Esophagus squamous epithelium (tissue), 5 donors: ENCODE results near the gene FKBP4. TPM values are rescaled to one million over a fixed set of nuclear protein-coding genes. Genes with fewer than 3 reads are reported as not detected.

Source experiments
- DNase-seq: peaks from one replicate; lab custom pipeline; 2025; lab: John Stamatoyannopoulos, UW
- H3K27ac ChIP-seq, 4 donors: fragments of 200-600 bp; sonication (generic); one replicate each; pipeline ENCODE4 v1.5.1; 2016 to 2019; ENCODE audit warnings: mild to moderate bottlenecking in 1 of 4
- H3K27me3 ChIP-seq, 4 donors: fragments of 200-600 bp; sonication (generic); 1 replicate in 3 of 4; 2 replicates in 1 of 4; pipeline versions ENCODE4 v1.5.1 to v1.6.0; 2017 to 2021; ENCODE audit warnings: antibody characterized with exemption in 1 of 4
- H3K36me3 ChIP-seq, 3 donors: fragments of 200-600 bp; sonication (generic); one replicate each; pipeline ENCODE4 v1.5.1; 2016 to 2019
- H3K4me1 ChIP-seq, 3 donors: fragments of 200-600 bp; sonication (generic); one replicate each; pipeline ENCODE4 v1.5.1; 2017 to 2019
- H3K4me3 ChIP-seq, 4 donors: fragments of 200-600 bp; sonication (generic); 1 replicate in 3 of 4; 2 replicates in 1 of 4; pipeline ENCODE4 v1.5.1; 2016 to 2019; ENCODE audit warnings: mild to moderate bottlenecking in 2 of 4, moderate library complexity in 1 of 4
- H3K9me3 ChIP-seq, 3 donors: fragments of 200-600 bp; sonication (generic); one replicate each; pipeline ENCODE4 v1.5.1; 2016 to 2019
- CTCF ChIP-seq, 6 experiments: fragments of 450-650 bp in 4 of 6; fragments of 200-600 bp in 2 of 6; sonication (generic) in 2 of 6; IDR thresholded peaks; one replicate each; pipeline ENCODE4 v1.5.1; 2016 to 2019; ENCODE audit warnings: antibody characterized with exemption in 6 of 6, mild to moderate bottlenecking in 4 of 6, moderate library complexity in 4 of 6
- POLR2A ChIP-seq, 4 donors: fragments of 450-650 bp; IDR thresholded peaks; one replicate each; pipeline ENCODE4 v1.6.1; 2017; ENCODE audit warnings: antibody characterized with exemption in 4 of 4, mild to moderate bottlenecking in 4 of 4, moderate library complexity in 3 of 4
- WGBS, 2 donors: methylation state at CpG; one replicate each; pipeline ENCODE4 v1.1.5; 2018; 5-methylcytosine and 5-hydroxymethylcytosine counted together
- intact Hi-C: fragments of 100-400 bp; cut with DNase I; formaldehyde crosslinking; loops from one replicate; pipeline ENCODE4 v1.15.0; 2022
- total RNA-seq, 4 donors: library from RNA; depleted of rRNA; stranded (reverse); fragments of >200 nt; gene quantifications; one replicate each; pipeline ENCODE4 v1.1.0, GENCODE V29; 2016
- donor health status: DM: yes; HTN: yes; CAD: no.

FKBP4 gene
- total RNA-seq, 4 donors from 2014 or later, result 55.9 to 86.2 (median 62.8) TPM

- DNase-seq, result no peak
- H3K27me3 ChIP-seq, result no peaks in the 10 kb centered on the region
- peaks cover 13 to 39% (median 19%) of the 10 kb centered on the region in 3 donors for H3K4me1 ChIP-seq
- H3K27ac ChIP-seq, result no peak overlapping the region
- no peak overlapping the region for H3K4me3 ChIP-seq
- WGBS, 2 donors, result 66 to 68% methylated on average over 5 to 7 of the region's 7 CpGs
- TF ChIP-seq POLR2A (IDR thresholded peaks at IDR 0.05), result no peak
- no peak for TF ChIP-seq CTCF (IDR thresholded peaks at IDR 0.05)
- intact Hi-C loops, result no loop called here
- H3K9me3 ChIP-seq, result no peaks in the 10 kb centered on the region
- peaks cover 37 to 85% (median 46%) of the 10 kb centered on the region in 3 donors for H3K36me3 ChIP-seq
These were observed 9.0 kb downstream of the FKBP4 start for GRCh38 chr12:2803635-2804392.

GRCh38 chr12:2804393-2805142, 9.8 kb downstream of the FKBP4 start:
- 55 to 65% methylated on average over 5 of the region's 5 CpGs for WGBS, 2 donors
- peaks cover 29 to 78% (median 43%) of the 10 kb centered on the region in 3 donors for H3K36me3 ChIP-seq
- TF ChIP-seq CTCF (IDR thresholded peaks at IDR 0.05) (no peak), POLR2A (IDR thresholded peaks at IDR 0.05) (no peak)
- intact Hi-C loops, result no loop called here
- no peaks in the 10 kb centered on the region for H3K9me3 ChIP-seq
- no peak overlapping the region for H3K27ac ChIP-seq
- DNase-seq, result no peak
- H3K4me1 ChIP-seq, result peaks cover 13 to 32% (median 15%) of the 10 kb centered on the region in 3 donors
- no peak overlapping the region for H3K4me3 ChIP-seq
- H3K27me3 ChIP-seq, result no peaks in the 10 kb centered on the region

- 46 to 64% methylated on average over 2 of the region's 2 CpGs for WGBS, 2 donors
- intact Hi-C loops, result no loop called here
- Histone ChIP-seq H3K36me3 (peaks cover 28 to 72% (median 43%) of the 10 kb centered on the region in 3 donors), H3K4me3 (no peak overlapping the region), H3K9me3 (no peaks in the 10 kb centered on the region), H3K4me1 (peaks cover 12 to 26% (median 14%) of the 10 kb centered on the region in 3 donors), H3K27me3 (no peaks in the 10 kb centered on the region), H3K27ac (no peak overlapping the region)
- TF ChIP-seq CTCF (IDR thresholded peaks at IDR 0.05), result no peak
- no peak for TF ChIP-seq POLR2A (IDR thresholded peaks at IDR 0.05)
- DNase-seq, result no peak
These were observed 10.4 kb downstream of the FKBP4 start for GRCh38 chr12:2805143-2805520.

GRCh38 chr12:2806700-2807099, 11.9 kb downstream of the FKBP4 start:
- Histone ChIP-seq H3K27me3 (no peaks in the 10 kb centered on the region), H3K9me3 (no peaks in the 10 kb centered on the region), H3K27ac (no peak overlapping the region), H3K36me3 (peaks cover 16 to 57% (median 29%) of the 10 kb centered on the region in 3 donors), H3K4me1 (peaks cover 0 to 17% (median 3%) of the 10 kb centered on the region in 3 donors), H3K4me3 (no peak overlapping the region)
- no peak for DNase-seq
- WGBS, 2 donors, result 83 to 90% methylated on average over 6 of the region's 6 CpGs
- intact Hi-C loops, result no loop called here
- TF ChIP-seq POLR2A (IDR thresholded peaks at IDR 0.05), result no peak
- no peak for TF ChIP-seq CTCF (IDR thresholded peaks at IDR 0.05)

- Histone ChIP-seq H3K4me3 (peak overlapping the region; percentile 53 to 98 (median 76)), H3K27ac (peak overlapping the region; percentile 40 to 95 (median 92)), H3K4me1 (peaks cover 4 to 32% (median 17%) of the 10 kb centered on the region in 3 donors), H3K36me3 (peaks cover 0 to 17% (median 0%) of the 10 kb centered on the region in 3 donors), H3K9me3 (no peaks in the 10 kb centered on the region), H3K27me3 (no peaks in the 10 kb centered on the region)
- WGBS, 2 donors, result 37 to 56% methylated on average over 5 of the region's 5 CpGs
- DNase-seq, result no peak
- TF ChIP-seq CTCF (IDR thresholded peaks at IDR 0.05) (no peak), POLR2A (IDR thresholded peaks at IDR 0.05) (no peak)
- intact Hi-C loops, result no loop called here
These were observed 17.0 kb downstream of the FKBP4 start for GRCh38 chr12:2811801-2812200.
